ENCODE data around the gene ALLC.

GRCh38 chr2:3649581-3649980 lies 8.4 kb upstream of the ALLC start:
- TF ChIP-seq CTCF (conservative IDR thresholded peaks at IDR 0.05) (no peak), ZFX (IDR thresholded peaks at IDR 0.05) (no peak)

Data from C4-2B (cell line).